ENCODE results near the gene NUB1.

NUB1 gene

DNA sequence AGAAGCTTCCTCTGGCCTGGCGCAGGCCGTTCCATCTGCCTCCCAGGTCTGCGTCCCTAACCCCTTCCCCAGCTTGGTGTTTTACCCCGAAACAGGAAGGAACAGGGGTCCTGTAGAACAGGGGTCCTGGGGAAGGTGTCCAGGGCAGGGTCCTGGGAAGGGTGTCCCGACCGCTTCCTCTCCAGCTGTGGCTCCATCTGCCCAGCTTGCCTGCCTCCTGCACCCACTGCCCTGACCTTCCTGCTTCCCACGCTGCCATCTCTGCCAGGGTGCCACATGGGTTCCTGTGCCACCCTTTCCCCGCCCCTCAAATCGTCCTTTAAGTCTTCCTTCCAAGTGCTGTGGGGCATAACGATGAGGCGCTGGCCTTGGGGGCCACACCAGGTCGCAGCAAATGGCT lies 35.8 kb downstream of the NUB1 start:
- DNase-seq (ENCODE audit: low spot score) = no peak

DNA sequence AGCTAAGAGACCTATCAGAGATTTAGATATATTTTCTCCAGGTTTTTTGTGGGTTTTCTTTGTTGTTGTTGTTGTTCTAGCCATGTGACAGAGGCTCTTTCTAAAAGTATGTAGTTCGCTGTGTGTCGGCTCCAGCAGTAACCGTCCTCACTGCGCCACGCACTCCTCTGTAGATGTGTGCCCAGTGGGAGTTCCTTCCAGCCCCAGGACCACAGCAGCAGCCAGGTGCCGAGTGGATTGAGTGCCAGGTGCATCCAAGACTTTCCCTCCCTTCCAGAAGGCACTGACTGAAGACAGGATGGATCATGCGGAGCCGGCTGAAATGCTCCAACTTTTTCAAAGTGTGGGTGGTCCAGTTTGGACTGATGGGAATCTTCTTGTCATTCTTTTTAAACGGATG lies 36.4 kb downstream of the NUB1 start:
- no peak for DNase-seq (ENCODE audit: low spot score)

DNA sequence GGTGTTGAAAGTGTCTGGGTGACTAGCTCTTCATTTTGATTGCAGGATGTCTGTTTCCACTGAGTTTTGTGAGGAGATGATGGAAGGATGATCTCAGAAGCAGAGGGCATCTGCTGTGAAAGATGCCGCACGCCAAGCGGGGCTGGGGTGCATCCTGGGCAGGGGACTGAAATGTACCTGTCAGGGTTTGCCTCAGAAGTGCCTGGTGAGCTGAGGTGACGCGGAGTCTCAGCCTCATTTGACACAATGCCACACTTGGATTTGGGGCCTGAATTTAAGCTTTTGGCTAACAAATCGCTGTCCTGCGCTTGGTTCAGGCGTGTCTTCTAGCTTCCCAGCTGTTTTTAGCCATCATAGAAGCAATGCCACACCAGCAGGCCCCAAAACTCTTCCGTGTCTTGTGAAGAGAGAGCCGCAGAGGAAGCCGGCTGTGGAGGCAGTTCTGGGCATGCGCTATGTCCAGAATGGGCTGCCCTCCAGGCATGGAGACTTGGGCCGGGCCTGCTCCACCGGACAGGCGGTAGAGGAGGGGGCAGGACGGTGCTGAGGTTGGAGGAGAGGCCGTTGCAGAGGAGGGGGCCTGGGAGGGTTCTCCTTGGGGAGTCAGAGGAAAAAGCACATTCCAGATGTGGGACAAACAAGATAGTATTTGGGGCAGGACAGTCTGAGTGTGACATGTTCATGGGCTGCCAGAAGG lies 37.0 kb downstream of the NUB1 start:
- DNase-seq (ENCODE audit: low spot score) = no peak

GRCh38 chr7:151379193-151379520 lies 37.5 kb downstream of the NUB1 start:
- no peak for DNase-seq (ENCODE audit: low spot score)

- no peak for DNase-seq (ENCODE audit: low spot score)
Measured at GRCh38 chr7:151379534-151380198, 38.1 kb downstream of the NUB1 start.

GRCh38 chr7:151380199-151381097 lies 38.8 kb downstream of the NUB1 start:
- no peak for DNase-seq (ENCODE audit: low spot score)

DNA sequence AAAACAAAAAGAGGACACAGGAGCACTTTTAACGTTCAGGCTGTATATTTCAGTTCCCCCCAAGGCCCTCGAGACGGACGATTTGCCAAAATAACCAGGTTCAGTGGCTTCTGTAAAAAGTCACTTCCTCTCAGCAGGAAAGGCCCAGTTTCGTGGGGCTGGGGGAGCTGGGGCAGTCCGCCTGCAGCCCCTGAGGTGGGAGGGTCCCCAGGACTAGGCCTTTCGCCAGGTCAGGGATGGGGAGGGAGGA lies 39.4 kb downstream of the NUB1 start:
- no peak for DNase-seq (ENCODE audit: low spot score)

- DNase-seq (ENCODE audit: low spot score) = peak; percentile 37
Measured at GRCh38 chr7:151381348-151382078, 39.9 kb downstream of the NUB1 start.

- DNase-seq (ENCODE audit: low spot score) = no peak
Measured at GRCh38 chr7:151382079-151382885, 40.7 kb downstream of the NUB1 start.

DNA sequence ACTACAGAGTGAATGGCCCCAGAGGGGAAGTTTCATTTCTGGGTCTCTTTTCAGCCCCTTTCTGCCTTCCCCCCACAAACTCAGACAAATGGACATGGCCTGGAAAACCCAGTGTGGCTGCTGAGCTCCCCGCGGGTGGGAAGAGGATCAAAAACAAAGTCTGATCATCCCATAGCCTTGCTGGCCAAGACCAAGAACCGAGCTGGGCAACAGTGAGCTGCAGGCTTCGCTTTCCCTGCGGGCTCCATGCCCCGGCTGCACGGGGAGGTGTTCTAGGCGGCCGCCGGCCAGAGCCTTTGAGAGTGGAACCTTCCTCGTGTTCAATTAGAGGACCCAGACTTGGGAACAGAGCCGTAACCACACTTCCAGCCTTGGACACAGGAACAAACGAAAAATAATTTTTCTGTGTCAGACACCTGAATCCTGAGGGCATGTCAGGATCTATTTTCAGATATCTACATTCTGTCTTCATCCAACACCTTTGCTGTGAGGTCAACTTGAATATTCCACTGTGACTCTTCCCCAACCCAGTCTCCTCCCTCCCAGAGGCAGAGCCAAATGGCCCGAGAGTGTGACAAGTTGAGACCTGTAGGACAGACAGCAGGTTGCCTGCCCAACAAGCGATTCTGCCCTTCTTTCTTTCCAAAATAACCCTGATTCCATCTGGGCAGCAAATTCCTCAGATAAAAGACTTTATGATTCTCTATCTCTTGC lies 42.2 kb downstream of the NUB1 start:
- DNase-seq (ENCODE audit: low spot score) = no peak

DNA sequence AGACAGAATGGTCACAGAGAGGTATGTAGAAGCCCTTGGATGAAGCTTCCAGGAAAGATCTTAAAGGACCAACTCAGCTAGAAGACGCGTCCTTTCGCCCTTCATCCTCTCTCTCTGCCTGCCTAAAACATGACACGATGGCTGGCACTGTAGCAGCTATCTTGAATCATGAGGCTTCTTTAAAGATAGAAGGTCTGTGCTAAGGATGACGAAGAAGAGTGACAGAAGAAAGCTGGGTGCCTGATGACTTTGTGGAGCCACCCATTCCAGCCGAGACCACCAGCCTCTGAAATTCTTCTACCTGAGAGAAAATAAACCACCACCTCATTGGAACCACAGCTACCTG lies 42.7 kb downstream of the NUB1 start:
- DNase-seq (ENCODE audit: low spot score) = no peak

GRCh38 chr7:151384776-151385625 lies 43.4 kb downstream of the NUB1 start:
- no peak for DNase-seq (ENCODE audit: low spot score)

GRCh38 chr7:151385626-151386300 lies 44.2 kb downstream of the NUB1 start:
- DNase-seq (ENCODE audit: low spot score) = no peak

DNA sequence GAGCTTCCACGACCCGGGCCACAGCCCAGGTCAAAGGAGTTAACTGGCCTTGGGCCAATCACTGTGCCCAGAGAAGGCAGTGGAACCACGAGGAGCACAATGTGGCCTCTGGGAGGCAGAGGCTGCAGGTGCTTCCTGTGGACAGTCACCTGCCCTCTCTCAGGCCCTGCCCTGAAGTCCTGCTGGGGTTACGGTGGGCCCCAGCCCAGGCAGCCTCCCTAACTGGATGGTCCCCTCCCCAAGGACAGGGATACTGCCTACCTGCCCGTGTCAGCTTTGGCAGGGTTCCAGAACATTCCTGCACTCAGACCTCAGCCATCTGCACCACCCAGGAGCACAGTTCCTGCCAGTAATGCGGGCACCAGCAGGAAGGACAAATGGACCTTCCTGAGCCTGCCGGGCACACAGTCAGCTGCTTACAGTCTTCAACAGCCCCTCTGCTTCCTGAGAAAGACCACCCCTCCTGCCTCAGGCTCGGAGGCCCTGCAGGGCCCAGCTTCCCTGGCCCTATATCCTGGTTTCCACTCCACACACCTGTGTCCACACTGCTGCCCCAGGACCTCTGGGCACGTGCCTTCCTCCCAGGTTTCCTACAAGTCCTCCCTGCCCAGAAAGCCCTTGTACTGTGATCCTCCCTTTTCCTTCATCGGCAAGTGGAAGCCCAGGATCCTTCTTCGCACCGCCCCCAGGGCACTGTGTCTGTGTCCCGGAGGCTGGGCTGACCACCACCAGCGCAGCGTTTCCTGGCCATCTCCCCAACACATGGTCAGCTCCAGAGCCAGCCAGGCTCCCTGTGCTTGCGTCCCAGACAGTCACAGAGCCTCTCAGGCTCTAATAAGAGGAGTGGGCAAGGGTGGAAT lies 44.9 kb downstream of the NUB1 start:
- DNase-seq (ENCODE audit: low spot score) = no peak

DNA sequence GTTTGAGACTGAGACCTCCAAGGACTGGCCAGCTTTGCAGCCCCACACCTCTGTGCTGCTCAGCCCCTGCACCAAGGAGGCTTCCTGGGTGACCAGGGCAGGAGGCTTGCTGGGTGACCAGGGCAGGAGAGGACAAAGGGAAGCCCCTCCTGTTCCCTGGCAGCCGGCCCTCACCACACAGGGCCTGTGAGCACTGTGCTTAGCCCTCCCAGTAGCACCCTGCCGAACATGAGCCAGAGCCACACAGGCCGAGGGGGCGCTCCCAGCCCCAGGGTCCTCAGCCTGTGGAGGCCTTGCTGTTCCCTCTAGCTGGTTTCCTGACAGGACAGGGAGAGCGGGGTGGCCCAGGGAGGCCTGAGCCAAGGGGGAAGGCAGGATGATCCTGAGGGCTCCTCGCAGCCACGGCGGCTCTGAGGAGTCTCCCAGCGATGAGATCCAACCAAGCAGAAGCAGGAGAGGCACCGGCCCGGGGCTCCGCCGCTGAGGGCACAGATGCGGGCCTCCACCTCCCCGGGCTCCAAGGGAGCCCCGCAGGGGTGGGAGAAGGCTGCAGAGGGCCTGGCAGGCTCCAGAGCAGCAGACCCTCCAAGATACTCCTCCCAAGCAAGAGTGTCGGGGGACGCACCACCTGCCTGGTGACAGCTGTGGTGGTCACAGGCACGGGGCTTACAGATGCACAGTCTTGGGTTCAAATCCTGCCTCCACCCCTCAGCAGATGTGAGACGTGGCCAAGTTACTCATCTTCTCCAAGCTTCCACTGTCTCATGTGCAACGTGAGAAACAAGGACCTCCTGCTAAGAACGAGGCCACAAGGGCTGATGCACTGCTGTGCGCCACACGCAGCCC lies 45.8 kb downstream of the NUB1 start:
- DNase-seq (ENCODE audit: low spot score) = no peak

DNA sequence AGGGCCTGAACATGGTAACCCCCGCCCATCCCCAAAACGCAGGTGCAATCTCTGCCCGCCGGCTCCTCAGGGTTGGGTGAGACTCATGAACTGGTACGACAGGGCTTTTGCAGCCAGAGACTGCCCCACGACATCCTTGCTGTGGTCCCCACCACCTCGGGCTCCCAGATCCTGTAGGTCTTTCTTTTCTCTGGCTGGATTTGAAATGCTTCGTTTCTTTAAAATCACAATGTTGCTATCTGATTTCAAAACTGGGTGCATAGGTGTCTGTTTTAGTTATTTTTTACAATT lies 46.3 kb downstream of the NUB1 start:
- no peak for DNase-seq (ENCODE audit: low spot score)

- no peak for DNase-seq (ENCODE audit: low spot score)
Measured at GRCh38 chr7:151388430-151388829, 46.8 kb downstream of the NUB1 start.

Data from CD4-positive, alpha-beta T cell treated with Interleukin-6 at 100 ng/mL for 8 hours (primary cell).